ENCODE results near the gene NTN5.

Gene NTN5

DNA sequence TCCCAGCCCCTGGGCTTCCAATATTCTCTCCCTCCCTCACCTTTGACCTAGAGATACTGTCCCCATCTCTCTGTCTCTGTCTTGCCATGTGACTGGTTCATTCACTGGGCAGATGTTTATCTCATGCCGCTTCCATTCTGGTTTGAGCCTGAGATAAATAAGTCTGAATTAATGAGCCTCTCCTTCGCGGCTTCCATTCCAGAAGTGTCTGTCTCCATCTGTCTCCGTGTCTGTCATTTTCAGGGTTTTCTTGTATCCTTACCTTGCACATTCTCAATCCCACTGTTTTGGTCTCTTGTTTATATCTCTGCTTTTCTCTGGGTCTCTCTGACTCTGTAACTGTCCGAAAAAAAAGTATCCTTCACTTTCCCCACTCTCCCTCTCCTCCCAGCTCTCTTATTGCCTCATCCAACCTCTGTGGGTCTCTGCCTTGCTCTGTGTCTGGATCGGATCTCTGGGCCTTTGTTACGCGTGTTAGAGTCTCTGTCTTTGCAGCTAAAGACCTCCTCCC, 49.2 kb downstream of the NTN5 start:
- Histone ChIP-seq H3K36me3 (ENCODE audit: insufficient read depth, low read length) (peaks cover 8% of the 10 kb centered on the region), H3K27me3 (ENCODE audit: insufficient read depth, low read length) (no peaks in the 10 kb centered on the region), H3K4me3 (ENCODE audit: low read length) (peak overlapping the region; percentile 56), H3K4me1 (ENCODE audit: insufficient read depth, low read length) (peaks cover 28% of the 10 kb centered on the region), H3K9me3 (ENCODE audit: low read length) (no peaks in the 10 kb centered on the region), H2AFZ (ENCODE audit: low read depth, low read length) (no peak overlapping the region)

GRCh38 chr19:48619692-48620585, 52.9 kb downstream of the NTN5 start:
- H3K27me3 ChIP-seq (ENCODE audit: insufficient read depth, low read length): no peaks in the 10 kb centered on the region
- H3K4me1 ChIP-seq (ENCODE audit: insufficient read depth, low read length): peaks cover 40% of the 10 kb centered on the region
- peak overlapping the region; percentile 96 for H3K4me3 ChIP-seq (ENCODE audit: low read length)
- no peaks in the 10 kb centered on the region for H3K9me3 ChIP-seq (ENCODE audit: low read length)
- H2AFZ ChIP-seq (ENCODE audit: low read depth, low read length): no peak overlapping the region
- peaks cover 30% of the 10 kb centered on the region for H3K36me3 ChIP-seq (ENCODE audit: insufficient read depth, low read length)

DNA sequence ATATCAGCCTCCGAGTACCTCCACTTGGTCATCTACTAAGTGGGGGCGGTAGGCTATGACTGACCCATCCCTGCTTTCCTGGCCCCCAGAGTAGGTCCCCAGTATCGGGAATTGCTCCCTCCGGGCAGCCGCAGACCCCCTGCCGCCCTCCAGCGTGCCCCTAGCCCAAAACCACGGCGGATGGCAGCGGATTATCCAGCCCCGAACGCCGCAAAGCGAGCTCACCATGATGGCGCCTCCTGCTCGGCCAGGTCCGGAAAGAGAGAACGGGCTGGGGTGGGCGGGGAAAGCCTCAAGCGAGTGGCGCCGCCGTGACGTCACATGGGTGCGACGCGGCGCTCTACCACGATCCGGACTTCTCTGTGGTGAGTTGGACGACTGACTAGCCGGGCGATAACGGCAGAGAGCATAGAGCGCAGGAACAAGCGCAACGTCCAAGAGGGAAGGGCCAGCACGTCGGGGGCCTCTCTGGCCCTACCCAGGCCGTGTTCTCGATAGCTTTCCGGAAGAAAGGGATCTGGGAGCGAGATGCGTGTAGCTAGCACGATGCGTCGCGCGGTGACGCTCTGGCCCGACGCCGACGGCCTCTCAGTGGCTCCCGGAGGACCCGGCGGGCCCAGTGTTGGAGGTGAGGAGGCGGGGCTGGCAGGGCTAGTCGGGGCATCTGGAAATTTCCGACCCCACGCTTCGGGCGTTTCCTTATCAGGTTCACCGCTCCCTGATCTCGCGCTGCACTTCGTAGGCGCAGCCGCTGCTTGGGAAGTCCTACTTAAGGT, 53.7 kb downstream of the NTN5 start, which contains the start of the genes RPL18 and SPHK2:
TSS of gene RPL18 (minus strand) at position 263 of the 776 bp plus-strand sequence. CDS start at position 228, 35 bp downstream.
TSS of gene SPHK2 (plus strand) at position 591 of the 776 bp plus-strand sequence. CDS start 1,009 bp downstream, outside the sequence.
- Histone ChIP-seq H3K9me3 (ENCODE audit: low read length) (no peaks in the 10 kb centered on the region), H3K4me1 (ENCODE audit: insufficient read depth, low read length) (peaks cover 35% of the 10 kb centered on the region), H3K36me3 (ENCODE audit: insufficient read depth, low read length) (peaks cover 30% of the 10 kb centered on the region), H3K27me3 (ENCODE audit: insufficient read depth, low read length) (no peaks in the 10 kb centered on the region), H2AFZ (ENCODE audit: low read depth, low read length) (no peak within 1 kb of the TSS), H3K4me3 (ENCODE audit: low read length) (peak within 1 kb of the TSS; percentile 96)

DNA sequence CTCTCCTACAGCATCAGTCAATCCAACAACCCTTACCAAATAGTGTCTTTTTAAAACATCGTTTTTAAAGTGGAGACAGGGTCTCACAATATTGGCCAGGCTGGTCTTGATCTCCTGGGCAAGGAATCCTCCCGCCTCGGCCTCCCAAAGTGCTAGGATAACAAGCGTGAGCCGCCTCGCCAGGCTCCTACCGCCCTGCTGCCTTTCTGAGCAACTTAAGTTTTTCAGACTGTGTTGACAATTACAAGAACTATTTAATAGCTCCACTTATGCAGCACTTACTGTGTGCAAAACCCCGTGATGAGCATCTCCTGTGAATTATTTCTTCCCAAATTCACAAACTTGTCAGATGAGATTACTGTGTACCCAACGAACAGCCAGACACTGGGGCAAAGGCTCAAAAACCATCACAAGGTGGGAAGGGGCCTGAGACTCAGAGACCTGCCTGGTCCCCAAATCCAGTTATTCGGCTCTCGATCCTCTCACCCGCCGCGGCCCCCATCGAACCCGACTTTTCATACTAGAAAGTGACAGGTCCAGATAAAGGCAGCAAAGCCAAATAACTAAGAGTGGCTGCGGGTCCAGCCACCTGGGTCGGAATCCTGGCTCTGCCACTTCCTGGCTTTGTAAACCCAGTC, 54.4 kb downstream of the NTN5 start:
- no peaks in the 10 kb centered on the region for H3K9me3 ChIP-seq (ENCODE audit: low read length)
- H3K4me1 ChIP-seq (ENCODE audit: insufficient read depth, low read length): peaks cover 30% of the 10 kb centered on the region
- H3K27me3 ChIP-seq (ENCODE audit: insufficient read depth, low read length): no peaks in the 10 kb centered on the region
- no peak overlapping the region for H2AFZ ChIP-seq (ENCODE audit: low read depth, low read length)
- peak overlapping the region; percentile 96 for H3K4me3 ChIP-seq (ENCODE audit: low read length)
- H3K36me3 ChIP-seq (ENCODE audit: insufficient read depth, low read length): peaks cover 30% of the 10 kb centered on the region

DNA sequence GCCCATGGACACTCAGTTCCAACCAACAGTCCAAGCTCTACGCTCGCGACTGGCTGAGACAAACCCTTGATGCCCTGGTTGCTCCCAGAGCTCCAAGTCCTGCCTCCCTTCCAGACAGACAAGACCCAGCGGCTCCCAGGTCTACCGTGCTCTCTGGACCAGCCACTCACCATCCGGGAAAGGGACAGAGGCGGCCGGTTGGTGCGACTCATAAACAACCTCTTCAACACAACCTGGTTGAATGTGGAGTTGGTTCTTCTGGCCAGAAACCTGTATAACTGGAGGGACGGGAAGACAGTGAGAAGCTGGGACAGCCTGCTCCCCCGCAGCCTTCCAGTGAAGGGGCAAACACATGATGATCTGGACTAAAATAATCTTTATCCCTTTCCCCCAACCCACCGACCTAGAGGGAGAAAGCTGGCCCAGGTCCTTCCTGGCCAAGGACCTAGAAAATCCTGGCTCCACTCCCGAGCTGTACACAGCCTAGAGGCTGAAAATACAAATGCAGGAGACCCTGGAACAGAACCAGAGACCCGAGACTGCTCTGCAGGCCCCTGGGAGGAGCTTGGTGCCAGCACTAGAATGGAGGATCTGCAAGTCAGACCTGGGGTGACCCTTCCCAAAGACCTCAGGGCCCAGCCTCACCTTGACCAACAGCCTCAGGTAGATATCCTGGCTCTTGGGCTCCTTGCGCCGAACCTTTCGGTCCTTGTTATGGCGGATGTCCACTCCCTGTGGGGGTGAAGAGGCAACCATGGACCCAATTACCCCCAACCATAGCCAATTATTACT, 55.5 kb downstream of the NTN5 start:
- no peaks in the 10 kb centered on the region for H3K9me3 ChIP-seq (ENCODE audit: low read length)
- no peak overlapping the region for H2AFZ ChIP-seq (ENCODE audit: low read depth, low read length)
- peaks cover 20% of the 10 kb centered on the region for H3K4me1 ChIP-seq (ENCODE audit: insufficient read depth, low read length)
- H3K27me3 ChIP-seq (ENCODE audit: insufficient read depth, low read length): no peaks in the 10 kb centered on the region
- peak overlapping the region; percentile 96 for H3K4me3 ChIP-seq (ENCODE audit: low read length)
- H3K36me3 ChIP-seq (ENCODE audit: insufficient read depth, low read length): peaks cover 30% of the 10 kb centered on the region

- no peaks in the 10 kb centered on the region for H3K9me3 ChIP-seq (ENCODE audit: low read length)
- peaks cover 19% of the 10 kb centered on the region for H3K4me1 ChIP-seq (ENCODE audit: insufficient read depth, low read length)
- H3K4me3 ChIP-seq (ENCODE audit: low read length): no peak overlapping the region
- H3K27me3 ChIP-seq (ENCODE audit: insufficient read depth, low read length): no peaks in the 10 kb centered on the region
- H3K36me3 ChIP-seq (ENCODE audit: insufficient read depth, low read length): peaks cover 30% of the 10 kb centered on the region
- no peak overlapping the region for H2AFZ ChIP-seq (ENCODE audit: low read depth, low read length)
Observed at GRCh38 chr19:48616491-48617056, 56.2 kb downstream of the NTN5 start.

DNA sequence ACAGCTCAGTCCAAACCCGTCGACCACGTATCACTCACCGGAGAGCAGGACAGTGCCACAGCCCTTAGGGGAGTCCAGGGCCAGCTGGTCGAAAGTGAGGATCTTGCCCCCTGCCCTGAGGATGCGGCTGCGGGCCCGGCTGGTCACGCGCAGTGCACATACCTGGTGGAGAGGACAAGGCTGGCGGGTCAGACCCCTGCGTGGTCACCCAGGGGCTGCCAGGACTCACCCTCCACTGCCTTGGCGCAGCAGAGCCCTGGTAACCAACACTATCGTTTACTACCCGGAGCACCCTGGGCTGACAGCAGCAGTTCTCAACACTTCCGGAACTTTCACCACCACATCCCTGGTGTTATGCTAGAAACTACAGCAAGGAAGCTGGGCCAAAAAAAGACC, 56.8 kb downstream of the NTN5 start:
- Histone ChIP-seq H3K4me1 (ENCODE audit: insufficient read depth, low read length) (peaks cover 19% of the 10 kb centered on the region), H3K9me3 (ENCODE audit: low read length) (no peaks in the 10 kb centered on the region), H3K27me3 (ENCODE audit: insufficient read depth, low read length) (no peaks in the 10 kb centered on the region), H3K4me3 (ENCODE audit: low read length) (no peak overlapping the region), H3K36me3 (ENCODE audit: insufficient read depth, low read length) (peaks cover 30% of the 10 kb centered on the region), H2AFZ (ENCODE audit: low read depth, low read length) (no peak overlapping the region)

DNA sequence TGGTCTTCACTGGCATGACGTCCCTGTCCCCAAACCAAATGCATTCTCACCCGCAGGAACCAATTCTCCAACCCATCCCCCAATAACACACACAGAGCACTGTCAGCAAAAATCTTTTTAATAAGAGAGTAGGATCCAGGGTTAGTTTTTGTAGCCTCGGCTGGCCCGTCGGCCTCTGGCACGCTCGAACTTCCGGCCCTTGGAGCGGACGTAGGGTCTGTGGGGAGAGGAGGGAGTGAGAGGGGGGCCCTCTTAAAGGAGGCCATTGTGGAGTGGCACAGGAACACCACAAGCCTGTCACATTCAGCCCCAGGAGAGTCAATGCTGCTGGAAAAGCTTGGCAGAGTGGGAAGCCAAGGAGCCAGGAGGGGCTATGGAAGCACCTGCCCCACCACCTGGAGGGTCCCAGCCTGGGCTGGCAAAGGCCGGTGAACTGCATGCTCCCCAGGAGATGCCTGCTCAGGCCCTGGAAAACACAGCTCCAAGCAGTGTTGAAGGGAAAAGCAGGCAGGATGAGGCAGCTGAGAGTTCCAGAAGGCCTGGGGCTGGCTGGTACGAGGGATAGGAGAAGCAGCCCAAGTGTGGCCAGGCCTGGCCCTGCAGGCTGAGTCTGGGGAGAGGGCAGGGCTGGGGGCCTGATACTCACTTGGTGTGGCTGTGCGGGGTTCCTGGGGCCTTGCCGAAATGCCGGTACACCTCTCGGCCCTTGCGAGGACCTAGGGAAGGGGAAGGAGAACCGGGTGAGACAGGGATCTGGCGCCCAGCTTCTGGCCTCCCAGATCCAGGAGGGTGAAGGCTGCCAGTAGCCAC, 57.4 kb downstream of the NTN5 start:
- Histone ChIP-seq H3K9me3 (ENCODE audit: low read length) (no peaks in the 10 kb centered on the region), H3K4me1 (ENCODE audit: insufficient read depth, low read length) (peaks cover 19% of the 10 kb centered on the region), H2AFZ (ENCODE audit: low read depth, low read length) (no peak overlapping the region), H3K36me3 (ENCODE audit: insufficient read depth, low read length) (peaks cover 30% of the 10 kb centered on the region), H3K27me3 (ENCODE audit: insufficient read depth, low read length) (no peaks in the 10 kb centered on the region), H3K4me3 (ENCODE audit: low read length) (no peak overlapping the region)

DNA sequence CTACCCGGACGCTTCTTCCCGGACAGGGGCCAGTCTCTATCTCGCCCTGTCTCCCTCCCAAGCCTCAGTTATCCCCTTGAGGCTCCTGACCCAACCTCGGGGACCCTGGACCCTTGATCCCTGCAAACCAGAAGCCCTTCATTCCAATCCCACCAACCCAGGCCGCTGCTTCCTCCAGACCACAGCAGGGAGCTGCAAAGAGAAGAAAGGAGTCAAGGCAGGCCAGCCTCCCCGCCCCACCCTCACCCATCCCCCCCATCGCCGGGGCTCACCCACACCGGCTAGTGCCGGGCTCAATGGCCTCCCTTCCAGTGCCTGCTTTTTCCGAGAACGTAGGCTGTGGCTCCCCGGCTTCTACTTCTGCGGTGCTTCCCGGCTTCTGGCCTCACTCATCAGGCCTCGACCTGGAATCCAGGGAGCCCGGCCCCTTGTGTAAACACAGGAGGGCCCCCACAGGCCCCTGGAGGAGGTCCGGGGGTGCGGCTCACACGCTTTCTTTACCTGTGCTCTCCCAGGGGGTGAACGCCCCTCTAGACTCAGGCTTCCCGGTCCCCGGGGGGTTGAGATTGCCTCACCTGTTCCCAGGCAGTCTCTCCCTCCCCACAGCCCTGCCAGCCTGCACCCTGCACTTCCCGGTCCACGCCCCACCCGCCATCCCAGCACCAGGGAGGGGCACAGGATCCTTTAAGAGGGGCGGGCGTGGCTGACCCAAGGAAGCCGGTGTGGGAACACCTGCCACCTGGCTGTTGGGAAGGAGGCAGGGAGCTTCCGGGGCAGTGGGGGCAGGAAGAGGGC, 58.2 kb downstream of the NTN5 start, which contains the start of gene FAM83E:
TSS of gene FAM83E (minus strand) at position 641 of the 795 bp plus-strand sequence. CDS start 1,704 bp downstream, outside the sequence.
- Histone ChIP-seq H3K36me3 (ENCODE audit: insufficient read depth, low read length) (peaks cover 30% of the 10 kb centered on the region), H3K4me3 (ENCODE audit: low read length) (no peak within 1 kb of the TSS), H3K4me1 (ENCODE audit: insufficient read depth, low read length) (peaks cover 19% of the 10 kb centered on the region), H2AFZ (ENCODE audit: low read depth, low read length) (no peak within 1 kb of the TSS), H3K9me3 (ENCODE audit: low read length) (no peaks in the 10 kb centered on the region), H3K27me3 (ENCODE audit: insufficient read depth, low read length) (no peaks in the 10 kb centered on the region)

DNA sequence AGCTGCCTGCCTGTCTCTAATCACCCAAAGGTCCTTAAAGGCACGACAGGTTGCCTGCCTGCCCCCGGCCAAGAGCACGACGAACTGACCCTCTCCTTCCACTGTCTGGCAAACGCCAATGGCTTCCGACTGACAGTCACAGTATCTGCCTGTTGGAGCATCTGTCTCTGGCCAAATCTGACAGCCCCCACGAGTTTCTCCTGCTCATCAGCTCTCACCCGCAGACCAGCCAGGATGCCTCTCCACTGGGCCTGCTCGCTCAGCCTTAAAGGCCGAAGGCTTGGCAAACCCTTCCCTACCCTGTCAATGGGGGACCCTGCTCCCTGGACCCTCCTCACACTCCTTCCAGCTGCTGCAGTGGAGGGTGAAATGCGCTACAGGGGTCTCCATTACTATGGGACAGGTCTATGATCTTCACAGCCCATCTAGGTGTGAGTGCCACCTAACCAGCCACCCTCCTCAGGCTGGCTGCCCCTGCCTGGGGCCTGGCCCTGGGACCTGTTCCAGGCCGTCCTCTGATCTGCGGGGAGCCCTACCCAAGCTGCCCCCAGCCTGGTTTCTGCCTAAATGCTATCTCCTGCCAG, 58.9 kb downstream of the NTN5 start:
- Histone ChIP-seq H3K36me3 (ENCODE audit: insufficient read depth, low read length) (peaks cover 30% of the 10 kb centered on the region), H3K4me1 (ENCODE audit: insufficient read depth, low read length) (peaks cover 19% of the 10 kb centered on the region), H3K4me3 (ENCODE audit: low read length) (no peak overlapping the region), H3K9me3 (ENCODE audit: low read length) (no peaks in the 10 kb centered on the region), H2AFZ (ENCODE audit: low read depth, low read length) (no peak overlapping the region), H3K27me3 (ENCODE audit: insufficient read depth, low read length) (no peaks in the 10 kb centered on the region)
